T-cell (primary cell): ENCODE data around the gene ADTRP. TPM values are rescaled to one million over a fixed set of nuclear protein-coding genes. Genes with fewer than 3 reads are reported as not detected.

ENCODE experiments used
- ATAC-seq, 4 experiments: fragments of 200-7000 bp in 3 of 4; fragments of 150-1000 bp in 1 of 4; cut with Tn5 transposase; replicated peaks in 1 of 4; 1 replicate in 3 of 4; 2 replicates in 1 of 4; pipeline ENCODE4 v1.10.0; 2021; ENCODE audit warnings: moderate library complexity in 3 of 4, mild to moderate bottlenecking in 2 of 4, moderate number of reproducible peaks in 1 of 4
- CTCF ChIA-PET, 2 donors: fragments of 300-600 bp; sonication (Branson Sonifier 250); formaldehyde crosslinking; loops; one replicate each; lab custom pipeline; 2022; ENCODE audit warnings: antibody characterized with exemption in 2 of 2; lab: Charles Lee
- POLR2A ChIA-PET, 2 donors: fragments of 300-600 bp; sonication (Branson Sonifier 250); formaldehyde crosslinking; loops; one replicate each; lab custom pipeline; 2022; ENCODE audit warnings: antibody characterized with exemption in 2 of 2; lab: Charles Lee
- DNase-seq, 35 experiments: peaks; one replicate each; pipeline versions ENCODE4 v3.0.0 to v3.0.0-alpha.2; 2013 to 2023
- H3K27ac ChIP-seq: one replicate; pipeline ENCODE4 v1.5.1; 2013; ENCODE audit warnings: low read length
- H3K27me3 ChIP-seq, 2 experiments: replicated peaks in 1 of 2; 1 replicate in 1 of 2; 2 replicates in 1 of 2; pipeline versions ENCODE4 v1.6.1 to v1.7.0; 2013; ENCODE audit warnings: low read length in 1 of 2, mixed read lengths in 1 of 2; ENCODE audit not compliant: control insufficient read depth in 2 of 2, insufficient read depth in 2 of 2; ENCODE audit errors: extremely low read depth in 1 of 2
- H3K36me3 ChIP-seq, 2 donors: 1 replicate in 1 of 2; 2 replicates in 1 of 2; pipeline versions ENCODE4 v1.6.1 to v1.7.0; 2013; ENCODE audit warnings: low read length in 1 of 2; ENCODE audit not compliant: control insufficient read depth in 2 of 2, insufficient read depth in 1 of 2; ENCODE audit errors: extremely low read depth in 1 of 2
- H3K4me1 ChIP-seq, 2 experiments: 1 replicate in 1 of 2; 2 replicates in 1 of 2; pipeline versions ENCODE4 v1.6.1 to v1.7.0; 2013; ENCODE audit warnings: low read length in 2 of 2, mixed read lengths in 1 of 2; ENCODE audit not compliant: insufficient read depth in 2 of 2, control insufficient read depth in 1 of 2; ENCODE audit errors: extremely low read depth in 1 of 2
- H3K4me3 ChIP-seq, 2 donors: 1 replicate in 1 of 2; 2 replicates in 1 of 2; pipeline versions ENCODE4 v1.5.1 to v1.7.0; 2013; ENCODE audit warnings: mild to moderate bottlenecking in 2 of 2, low read length in 1 of 2, moderate library complexity in 1 of 2; ENCODE audit not compliant: control insufficient read depth in 1 of 2; ENCODE audit errors: extremely low read depth in 1 of 2
- H3K9me3 ChIP-seq: 2 replicates; pipeline ENCODE4 v1.7.0; 2013
- H3K27ac Mint-ChIP-seq, 2 donors: one replicate each; pipeline ENCODE4 v1.8.0; 2020 to 2021; ENCODE audit warnings: mild to moderate bottlenecking in 2 of 2, mixed read lengths in 2 of 2
- H3K27me3 Mint-ChIP-seq, 2 donors: one replicate each; pipeline ENCODE4 v1.8.0; 2021 to 2022; ENCODE audit warnings: mixed read lengths in 2 of 2
- H3K36me3 Mint-ChIP-seq: one replicate; pipeline ENCODE4 v1.8.0; 2021; ENCODE audit warnings: mixed read lengths
- H3K4me1 Mint-ChIP-seq, 3 donors: one replicate each; pipeline ENCODE4 v1.8.0; 2020 to 2022; ENCODE audit warnings: mixed read lengths in 3 of 3, mild to moderate bottlenecking in 1 of 3
- H3K4me3 Mint-ChIP-seq, 3 donors: one replicate each; pipeline ENCODE4 v1.8.0; 2020 to 2022; ENCODE audit warnings: mild to moderate bottlenecking in 3 of 3, mixed read lengths in 3 of 3, moderate library complexity in 3 of 3
- H3K9me3 Mint-ChIP-seq, 3 donors: one replicate each; pipeline ENCODE4 v1.8.0; 2020 to 2022; ENCODE audit warnings: mixed read lengths in 3 of 3
- WGBS: methylation state at CpG from one replicate; pipeline ENCODE4 v1.1.5; 2013; ENCODE audit warnings: missing lambda C conversion rate; ENCODE audit not compliant: insufficient coverage; 5-methylcytosine and 5-hydroxymethylcytosine counted together
- total RNA-seq, 35 experiments: library from RNA in 6 of 35; stranded (reverse) in 6 of 35; fragments of 120-200 nt in 1 of 35; gene quantifications; one replicate each; pipeline versions ENCODE4 v1.2.1 to v1.2.4 and lab custom pipeline; 2013 to 2026

ADTRP gene
- total RNA-seq, 5 donors from 2014 or later (not counting 1 experiment from before 2014, with no cell fraction given): 23.9 to 74.7 (median 59.1) TPM

DNA sequence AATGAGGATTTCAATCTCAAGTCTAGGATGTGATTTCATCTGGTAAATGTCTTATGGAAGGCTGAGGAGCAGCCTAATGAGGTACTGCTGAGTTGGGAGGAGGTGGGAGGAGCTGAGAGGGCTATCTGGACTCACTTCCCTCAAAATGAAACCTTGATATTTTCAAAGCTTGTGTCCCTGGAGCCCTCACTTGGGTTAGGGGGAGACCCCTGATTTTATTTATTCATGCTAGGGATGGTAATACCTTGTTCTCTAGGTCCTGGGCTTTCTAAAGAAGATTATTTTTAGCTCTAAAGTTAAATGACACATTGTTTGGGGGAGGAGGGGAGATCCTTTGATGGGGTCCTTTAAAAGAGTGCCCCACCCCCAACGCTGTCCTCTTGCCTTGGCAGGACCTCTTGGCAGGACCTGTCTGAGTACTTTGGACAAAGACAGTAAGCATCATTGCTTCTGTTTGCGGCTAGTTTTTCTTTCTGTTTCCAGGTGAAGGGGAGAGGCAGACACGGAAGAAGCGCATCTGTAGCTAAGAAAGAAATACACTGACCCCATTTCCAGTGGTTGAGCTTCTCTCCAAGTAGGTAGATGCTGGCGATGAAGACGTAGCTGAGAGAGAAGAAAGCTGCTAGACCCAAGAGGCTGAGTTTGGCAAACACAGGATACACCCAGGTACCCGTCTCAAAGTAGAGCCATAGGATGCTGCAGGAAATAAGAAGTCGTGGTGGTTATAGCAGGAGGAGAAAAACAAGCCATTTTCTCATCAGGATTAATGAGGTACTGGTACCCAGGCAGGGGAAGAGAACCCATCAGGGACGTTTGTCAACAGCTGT lies 55.6 kb downstream of the ADTRP start:
- peaks cover 0 to 4% of the 10 kb centered on the region in 2 donors for H3K27me3 Mint-ChIP-seq
- peaks cover 66 to 77% (median 71%) of the 10 kb centered on the region in 3 donors for H3K4me1 Mint-ChIP-seq
- DNase-seq (peak in 1 of 35 experiments; percentile 22), ATAC-seq (peak in 3 of 4 experiments; percentile 43 to 68 (median 50))
- peaks cover 0 to 12% of the 10 kb centered on the region in 2 donors for H3K36me3 ChIP-seq
- WGBS: 46% methylated on average over 2 of the region's 9 CpGs
- peak overlapping the region; percentile 79 to 93 for H3K27ac Mint-ChIP-seq
- peak overlapping the region; percentile 50 to 77 (median 59) for H3K4me3 Mint-ChIP-seq
- peaks cover 53% of the 10 kb centered on the region for H3K36me3 Mint-ChIP-seq
- peak overlapping the region; percentile 56 for H3K27ac ChIP-seq
- peak overlapping the region in 1 of 2 donors; percentile 13 for H3K4me3 ChIP-seq
- POLR2A ChIA-PET: interaction anchor here in 1 of 2 donors (0.7 kb wide), 1 partner anchor 9 kb away, joined by 4 read pairs; no protein-coding TSS in a partner anchor
- H3K9me3 Mint-ChIP-seq: no peaks in the 10 kb centered on the region
- no peaks in the 10 kb centered on the region for H3K27me3 ChIP-seq
- H3K4me1 ChIP-seq: peaks cover under 1 to 19% of the 10 kb centered on the region in 2 experiments
- H3K9me3 ChIP-seq: no peaks in the 10 kb centered on the region
- CTCF ChIA-PET: interaction anchor here (0.9 to 1.6 kb wide), 3 partner anchors 10 to 287 kb away, joined by 3 to 4 read pairs (median 3); no protein-coding TSS in a partner anchor

DNA sequence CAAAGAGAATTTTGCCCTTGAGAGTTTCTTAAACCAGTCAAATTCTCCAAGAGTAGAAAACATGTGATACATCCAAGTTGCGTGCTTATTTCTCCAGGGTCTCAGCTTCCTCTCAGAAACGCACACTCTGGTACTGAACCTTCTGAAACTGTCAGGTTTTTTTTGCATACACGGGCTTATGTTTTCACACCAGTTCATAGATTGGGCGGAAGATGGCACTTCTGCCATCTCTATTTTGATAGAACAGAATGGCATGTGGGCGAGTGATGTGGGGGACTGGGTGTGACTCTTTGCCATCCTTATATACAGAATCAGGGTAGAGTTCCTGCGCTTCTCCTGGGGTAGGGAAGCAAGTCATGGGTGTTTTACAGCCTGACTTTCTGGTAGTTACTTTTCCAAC lies 56.4 kb downstream of the ADTRP start:
- WGBS: 53% methylated on average over 2 of the region's 6 CpGs
- Mint-ChIP-seq H3K27me3 (peaks cover 0 to 4% of the 10 kb centered on the region in 2 donors), H3K9me3 (no peaks in the 10 kb centered on the region), H3K36me3 (peaks cover 58% of the 10 kb centered on the region), H3K27ac (peak overlapping the region; percentile 79 to 93), H3K4me1 (peaks cover 59 to 74% (median 67%) of the 10 kb centered on the region in 3 donors), H3K4me3 (peak overlapping the region in 2 of 3 donors; percentile 11 to 77)
- H3K27ac ChIP-seq: peak overlapping the region; percentile 56
- CTCF ChIA-PET: interaction anchor here in 1 of 2 donors (0.9 kb wide), 1 partner anchor 288 kb away, joined by 4 read pairs; no protein-coding TSS in a partner anchor
- peaks cover 0 to 18% of the 10 kb centered on the region in 2 experiments for H3K4me1 ChIP-seq
- ATAC-seq (peak; percentile 45 to 60 (median 58)), DNase-seq (peak in 2 of 35 experiments; percentile 14 to 33)
- no peak overlapping the region for H3K4me3 ChIP-seq
- peaks cover 0 to 12% of the 10 kb centered on the region in 2 donors for H3K36me3 ChIP-seq
- POLR2A ChIA-PET: no interaction called here
- no peaks in the 10 kb centered on the region for H3K9me3 ChIP-seq
- no peaks in the 10 kb centered on the region for H3K27me3 ChIP-seq

DNA sequence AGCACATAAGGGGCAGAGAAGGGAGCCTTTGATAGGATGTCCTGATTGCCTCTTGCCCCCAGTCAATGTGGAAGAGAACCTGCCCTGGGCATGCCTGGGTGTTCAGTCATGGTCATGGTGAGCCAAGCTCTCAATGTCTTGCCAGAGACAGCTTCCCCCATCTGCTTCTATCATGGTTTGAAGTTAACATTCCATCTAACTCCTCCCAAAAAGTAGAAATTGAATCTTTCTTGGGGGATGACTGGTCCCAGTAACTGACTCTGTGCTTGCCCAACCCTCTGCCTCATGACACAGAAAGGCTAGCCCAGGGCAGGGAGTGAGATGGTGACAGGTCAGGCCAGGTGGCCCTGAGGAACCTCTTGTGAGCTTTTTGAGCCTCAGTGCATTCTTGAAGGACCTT lies 60.1 kb downstream of the ADTRP start:
- CTCF ChIA-PET: no interaction called here
- Mint-ChIP-seq H3K9me3 (no peaks in the 10 kb centered on the region), H3K4me1 (peaks cover 50 to 72% (median 66%) of the 10 kb centered on the region in 3 donors), H3K27me3 (peaks cover 0 to 4% of the 10 kb centered on the region in 2 donors), H3K4me3 (no peak overlapping the region), H3K27ac (peak overlapping the region in 1 of 2 donors; percentile 59), H3K36me3 (peaks cover 48% of the 10 kb centered on the region)
- H3K4me3 ChIP-seq: no peak overlapping the region
- peaks cover 18 to 20% of the 10 kb centered on the region in 2 experiments for H3K4me1 ChIP-seq
- H3K36me3 ChIP-seq: peaks cover 0 to 12% of the 10 kb centered on the region in 2 donors
- DNase-seq (no peak), ATAC-seq (no peak)
- no peaks in the 10 kb centered on the region for H3K9me3 ChIP-seq
- POLR2A ChIA-PET: no interaction called here
- no peak overlapping the region for H3K27ac ChIP-seq
- no peaks in the 10 kb centered on the region for H3K27me3 ChIP-seq

DNA sequence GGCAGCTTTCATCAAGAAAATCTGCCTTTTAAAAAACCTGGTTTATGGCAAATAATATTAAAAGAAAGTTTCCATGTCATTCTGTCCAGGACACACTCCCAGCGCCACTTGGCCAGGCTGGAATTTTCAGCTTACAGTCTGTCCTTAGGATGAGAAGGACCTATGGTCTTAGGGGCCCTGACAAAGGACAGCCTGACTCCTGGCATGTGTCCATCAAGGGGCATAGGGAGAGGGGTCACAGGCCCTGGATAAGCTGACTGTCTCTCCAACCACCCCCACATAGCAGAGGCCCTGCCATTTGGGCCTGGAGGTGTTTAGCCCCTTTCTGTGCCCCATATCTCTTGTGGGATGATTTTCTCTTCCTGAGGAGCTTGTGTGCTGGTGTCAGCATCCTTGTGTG lies 60.6 kb downstream of the ADTRP start:
- Histone ChIP-seq H3K36me3 (peaks cover 0 to 12% of the 10 kb centered on the region in 2 donors), H3K4me3 (no peak overlapping the region), H3K27ac (no peak overlapping the region), H3K27me3 (no peaks in the 10 kb centered on the region), H3K4me1 (peaks cover 19 to 22% of the 10 kb centered on the region in 2 experiments), H3K9me3 (no peaks in the 10 kb centered on the region)
- Mint-ChIP-seq H3K9me3 (no peaks in the 10 kb centered on the region), H3K4me3 (no peak overlapping the region), H3K4me1 (peaks cover 50 to 72% (median 66%) of the 10 kb centered on the region in 3 donors), H3K36me3 (peaks cover 44% of the 10 kb centered on the region), H3K27ac (peak overlapping the region in 1 of 2 donors; percentile 59), H3K27me3 (peaks cover 0 to 4% of the 10 kb centered on the region in 2 donors)
- no peak for DNase-seq
- no peak for ATAC-seq
- ChIA-PET CTCF (no interaction called here), POLR2A (no interaction called here)
- WGBS: no CpG with 5 or more reads among the region's 1 CpG

DNA sequence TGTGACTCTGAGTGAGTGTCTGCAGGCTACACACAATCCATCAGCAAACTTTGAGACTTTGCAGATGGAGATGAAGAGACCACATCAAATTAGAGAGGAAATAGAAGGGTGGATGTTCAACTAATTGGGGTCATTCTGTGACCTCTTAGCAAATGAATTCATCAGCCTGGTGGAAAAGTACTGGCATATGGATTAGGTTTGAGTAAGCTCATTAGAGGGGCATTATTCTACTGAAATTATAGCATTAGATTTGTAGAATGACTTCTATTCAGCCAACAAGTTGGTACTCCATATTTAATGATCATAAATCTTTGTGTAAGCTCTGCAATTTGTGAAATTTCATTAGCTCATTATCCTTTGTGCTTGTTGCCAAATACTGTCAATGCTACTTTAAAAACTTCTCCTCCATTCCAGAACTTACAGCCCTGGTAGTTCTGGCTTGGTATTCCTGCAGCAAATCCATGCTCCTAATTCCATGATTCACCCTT lies 63.8 kb downstream of the ADTRP start:
- Histone ChIP-seq H3K9me3 (no peaks in the 10 kb centered on the region), H3K27me3 (no peaks in the 10 kb centered on the region), H3K4me1 (peaks cover 42 to 54% of the 10 kb centered on the region in 2 experiments), H3K36me3 (peaks cover 0 to 2% of the 10 kb centered on the region in 2 donors), H3K27ac (peak overlapping the region; percentile 73), H3K4me3 (no peak overlapping the region)
- H3K4me3 Mint-ChIP-seq: peak overlapping the region in 2 of 3 donors; percentile 57 to 78
- H3K36me3 Mint-ChIP-seq: peaks cover 36% of the 10 kb centered on the region
- no peaks in the 10 kb centered on the region for H3K9me3 Mint-ChIP-seq
- H3K27ac Mint-ChIP-seq: peak overlapping the region; percentile 95 to 99
- ATAC-seq: no peak
- peaks cover 65 to 84% (median 77%) of the 10 kb centered on the region in 3 donors for H3K4me1 Mint-ChIP-seq
- ChIA-PET CTCF (interaction anchor here in 1 of 2 donors (0.6 to 0.9 kb wide), 3 partner anchors 26 to 201 kb away, joined by 3 to 4 read pairs (median 3); no protein-coding TSS in a partner anchor), POLR2A (no interaction called here)
- no peaks in the 10 kb centered on the region for H3K27me3 Mint-ChIP-seq
- DNase-seq: no peak

DNA sequence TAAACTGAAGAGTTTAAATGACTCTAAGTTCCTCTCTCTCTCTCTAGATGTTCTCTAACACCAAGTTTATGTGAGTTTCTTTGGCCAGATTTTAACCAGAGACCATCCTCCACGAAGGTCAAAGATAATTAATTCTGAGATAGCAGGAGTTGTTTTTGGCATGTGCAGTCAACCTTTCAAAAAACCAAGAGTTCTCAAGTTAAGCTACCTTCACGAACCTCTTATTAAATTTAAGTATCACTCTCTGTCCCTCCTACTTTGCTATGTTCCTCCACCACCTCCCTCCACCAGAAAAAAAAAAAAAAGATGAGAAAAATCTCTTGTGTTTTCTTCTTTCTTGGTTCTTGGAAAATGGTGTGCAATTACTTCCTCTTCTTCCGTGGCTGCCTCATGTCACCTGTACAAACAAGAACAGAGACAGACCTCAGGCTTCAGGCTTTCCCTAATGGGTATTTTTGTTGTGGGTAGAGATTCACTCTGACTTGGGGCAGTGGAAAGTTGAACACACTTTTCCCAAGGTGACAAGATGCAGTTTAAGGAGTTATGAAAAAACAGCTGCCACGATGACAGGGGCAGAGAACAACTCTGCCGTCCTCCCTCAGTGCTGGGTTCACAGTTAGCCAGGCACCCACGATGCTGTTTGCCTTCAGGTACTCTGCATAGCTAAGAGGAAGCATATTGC lies 64.3 kb downstream of the ADTRP start:
- Histone ChIP-seq H3K27me3 (no peaks in the 10 kb centered on the region), H3K36me3 (no peaks in the 10 kb centered on the region), H3K4me3 (no peak overlapping the region), H3K9me3 (no peaks in the 10 kb centered on the region), H3K4me1 (peaks cover 48 to 56% of the 10 kb centered on the region in 2 experiments), H3K27ac (peak overlapping the region; percentile 73)
- H3K9me3 Mint-ChIP-seq: no peaks in the 10 kb centered on the region
- POLR2A ChIA-PET: no interaction called here
- H3K36me3 Mint-ChIP-seq: peaks cover 31% of the 10 kb centered on the region
- 14% methylated on average over 1 of the region's 6 CpGs for WGBS
- peaks cover 67 to 81% (median 77%) of the 10 kb centered on the region in 3 donors for H3K4me1 Mint-ChIP-seq
- peak overlapping the region; percentile 95 to 99 for H3K27ac Mint-ChIP-seq
- peak overlapping the region; percentile 29 to 78 (median 57) for H3K4me3 Mint-ChIP-seq
- peak; percentile 70 to 80 (median 74) for ATAC-seq
- CTCF ChIA-PET: interaction anchor here (0.6 to 1.8 kb wide), 7 partner anchors 12 to 576 kb away, joined by 3 to 7 read pairs (median 4); partner anchors contain the start of gene EDN1 (in 1 of the 2)
- no peaks in the 10 kb centered on the region for H3K27me3 Mint-ChIP-seq
- DNase-seq: peak in 11 of 35 experiments; percentile 17 to 48 (median 34)
